GM12891 (cell line): ENCODE data around the gene NUB1.

Experiments
- POLR2A ChIP-seq: IDR thresholded peaks from 2 replicates; pipeline ENCODE4 v1.6.1; 2011; ENCODE audit warnings: low read depth, low read length, control low read depth
- POLR2AphosphoS5 ChIP-seq: IDR thresholded peaks from 2 replicates; pipeline ENCODE4 v1.6.1; 2011; ENCODE audit warnings: low read depth, low read length, control low read depth
- TAF1 ChIP-seq: IDR thresholded peaks from 2 replicates; pipeline ENCODE4 v1.6.1; 2011; ENCODE audit warnings: low read depth, low read length, control low read depth

DNA sequence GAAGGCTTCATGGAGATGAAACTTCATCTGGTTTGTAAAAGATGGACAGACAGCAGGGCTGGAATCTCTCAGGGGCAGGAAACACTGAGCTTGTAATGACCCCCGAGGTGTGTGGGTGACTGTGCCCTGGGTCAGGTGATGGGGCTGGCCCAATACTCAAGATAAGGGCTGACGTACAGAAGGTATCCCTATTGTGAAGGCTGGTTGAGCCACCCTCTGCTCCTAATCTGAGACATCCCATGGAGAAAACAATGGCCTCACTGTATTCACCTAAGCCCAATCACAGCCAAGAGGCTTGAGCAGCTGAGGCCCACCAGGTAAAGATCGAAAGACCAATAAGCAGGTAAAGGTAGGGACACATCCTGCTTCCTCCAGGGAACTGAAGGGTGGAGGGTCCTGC lies 34.8 kb upstream of the NUB1 start:
- TF ChIP-seq POLR2A (no peak), POLR2AphosphoS5 (no peak), TAF1 (no peak)
